Neuronal stem cell (in vitro differentiated cells): ENCODE measurements around the gene CPHXL2.

Experiments used
- DNase-seq: peaks from one replicate; pipeline ENCODE4 v3.0.0-alpha.2; 2013; ENCODE audit warnings: low spot score
- H2AFZ ChIP-seq: one replicate; pipeline ENCODE4 v1.6.1; 2013; ENCODE audit warnings: mild to moderate bottlenecking, low read length, inconsistent platforms
- H2AK5ac ChIP-seq: 2 replicates; pipeline ENCODE4 v1.6.1; 2013; ENCODE audit warnings: low read depth, mild to moderate bottlenecking, inconsistent platforms, low read length, moderate library complexity, mixed read lengths
- H2BK120ac ChIP-seq: 2 replicates; pipeline ENCODE4 v1.6.1; 2013; ENCODE audit warnings: low read depth, mild to moderate bottlenecking, inconsistent platforms, low read length, moderate library complexity, mixed read lengths
- H2BK12ac ChIP-seq: one replicate; pipeline ENCODE4 v1.6.1; 2013; ENCODE audit warnings: low read length, inconsistent platforms
- H2BK15ac ChIP-seq: 2 replicates; pipeline ENCODE4 v1.6.1; 2013; ENCODE audit warnings: mild to moderate bottlenecking, low read length, inconsistent platforms, mixed read lengths
- H2BK5ac ChIP-seq: one replicate; pipeline ENCODE4 v1.6.1; 2013; ENCODE audit warnings: inconsistent platforms, mild to moderate bottlenecking, low read length, moderate library complexity
- H3K14ac ChIP-seq: one replicate; pipeline ENCODE4 v1.6.1; 2013; ENCODE audit warnings: low read length, inconsistent platforms
- H3K18ac ChIP-seq: 2 replicates; pipeline ENCODE4 v1.6.1; 2013; ENCODE audit warnings: low read length, inconsistent platforms
- H3K23ac ChIP-seq: 2 replicates; pipeline ENCODE4 v1.6.1; 2013; ENCODE audit warnings: low read depth, mild to moderate bottlenecking, mixed read lengths, low read length, inconsistent platforms; ENCODE audit not compliant: poor library complexity
- H3K27ac ChIP-seq: replicated peaks from 3 replicates; pipeline ENCODE4 v1.5.1; 2013; ENCODE audit warnings: low read length, inconsistent platforms
- H3K27me3 ChIP-seq, 3 experiments: 2 replicates each; pipeline ENCODE4 v1.6.1; 2013; ENCODE audit warnings: low read length in 3 of 3, mild to moderate bottlenecking in 2 of 3, inconsistent platforms in 1 of 3, low read depth in 1 of 3, mixed read lengths in 1 of 3, moderate library complexity in 1 of 3; ENCODE audit not compliant: control insufficient read depth in 3 of 3, insufficient read depth in 3 of 3
- H3K36me3 ChIP-seq, 2 donors: replicated peaks in 1 of 2; 2 replicates each; pipeline ENCODE4 v1.6.1; 2013; ENCODE audit warnings: low read length in 2 of 2; ENCODE audit not compliant: control insufficient read depth in 2 of 2, insufficient read depth in 2 of 2
- H3K4ac ChIP-seq: 2 replicates; pipeline ENCODE4 v1.6.1; 2013; ENCODE audit warnings: inconsistent platforms, mild to moderate bottlenecking, low read length, moderate library complexity
- H3K4me1 ChIP-seq, 2 donors: 1 replicate in 1 of 2; 2 replicates in 1 of 2; pipeline ENCODE4 v1.6.1; 2013; ENCODE audit warnings: low read length in 2 of 2, low read depth in 1 of 2; ENCODE audit not compliant: control insufficient read depth in 2 of 2, insufficient read depth in 1 of 2
- H3K4me2 ChIP-seq: one replicate; pipeline ENCODE4 v1.6.1; 2013; ENCODE audit warnings: mild to moderate bottlenecking, low read length, inconsistent platforms; ENCODE audit not compliant: insufficient read depth, poor library complexity, severe bottlenecking
- H3K4me3 ChIP-seq, 2 donors: 2 replicates each; pipeline ENCODE4 v1.5.1; 2013; ENCODE audit warnings: low read length in 2 of 2, mild to moderate bottlenecking in 2 of 2, inconsistent platforms in 1 of 2, moderate library complexity in 1 of 2
- H3K79me1 ChIP-seq: one replicate; pipeline ENCODE4 v1.6.1; 2013; ENCODE audit warnings: low read depth, mild to moderate bottlenecking, inconsistent platforms, low read length, moderate library complexity
- H3K9ac ChIP-seq: one replicate; pipeline ENCODE4 v1.6.1; 2013; ENCODE audit warnings: mild to moderate bottlenecking, low read depth, low read length, inconsistent platforms; ENCODE audit not compliant: poor library complexity
- H3K9me3 ChIP-seq, 2 donors: replicated peaks in 1 of 2; 2 replicates each; pipeline versions ENCODE3 to v1.6.1; 2013; ENCODE audit warnings: low read length in 2 of 2, mild to moderate bottlenecking in 2 of 2, inconsistent platforms in 1 of 2, low read depth in 1 of 2, mixed read lengths in 1 of 2, moderate library complexity in 1 of 2; ENCODE audit not compliant: control insufficient read depth in 2 of 2, insufficient read depth in 1 of 2
- H4K8ac ChIP-seq: one replicate; pipeline ENCODE4 v1.6.1; 2013; ENCODE audit warnings: low read depth, mild to moderate bottlenecking, inconsistent platforms, low read length, moderate library complexity
- H4K91ac ChIP-seq: one replicate; pipeline ENCODE4 v1.6.1; 2013; ENCODE audit warnings: low read length, low read depth, mild to moderate bottlenecking, inconsistent platforms; ENCODE audit not compliant: poor library complexity
- WGBS, 2 donors: extraction: QIAGEN DNeasy Blood & Tissue Kit; methylation state at CpG; one replicate each; pipeline ENCODE4 v1.1.7; 2013; ENCODE audit warnings: missing lambda C conversion rate in 2 of 2, mixed read lengths in 1 of 2; ENCODE audit not compliant: insufficient read length in 2 of 2, insufficient replicate concordance in 1 of 2; ENCODE audit errors: extremely low coverage in 2 of 2; 5-methylcytosine and 5-hydroxymethylcytosine counted together

Gene CPHXL2

DNA sequence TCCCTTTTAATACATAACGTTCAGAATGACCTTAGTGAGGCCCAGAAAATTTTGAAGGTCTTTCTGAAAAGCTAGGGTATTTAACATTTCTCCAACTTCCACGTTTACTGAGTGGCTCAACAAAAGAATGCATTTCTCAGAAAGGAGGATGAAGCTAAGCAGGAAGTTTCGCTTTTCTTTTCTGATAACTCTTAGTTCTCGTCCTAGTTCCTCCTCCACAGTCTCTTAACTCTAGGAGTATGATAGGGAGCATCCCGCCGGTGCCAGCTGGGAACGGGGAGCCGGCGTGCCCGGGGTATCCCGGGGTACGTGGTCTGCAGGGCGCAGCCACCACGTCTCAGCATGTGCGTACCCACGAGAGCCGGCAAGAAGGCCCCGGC lies 29.7 kb downstream of the CPHXL2 start:
- peak overlapping the region; percentile 26 for H3K23ac ChIP-seq
- H2BK12ac ChIP-seq = no peak overlapping the region

DNA sequence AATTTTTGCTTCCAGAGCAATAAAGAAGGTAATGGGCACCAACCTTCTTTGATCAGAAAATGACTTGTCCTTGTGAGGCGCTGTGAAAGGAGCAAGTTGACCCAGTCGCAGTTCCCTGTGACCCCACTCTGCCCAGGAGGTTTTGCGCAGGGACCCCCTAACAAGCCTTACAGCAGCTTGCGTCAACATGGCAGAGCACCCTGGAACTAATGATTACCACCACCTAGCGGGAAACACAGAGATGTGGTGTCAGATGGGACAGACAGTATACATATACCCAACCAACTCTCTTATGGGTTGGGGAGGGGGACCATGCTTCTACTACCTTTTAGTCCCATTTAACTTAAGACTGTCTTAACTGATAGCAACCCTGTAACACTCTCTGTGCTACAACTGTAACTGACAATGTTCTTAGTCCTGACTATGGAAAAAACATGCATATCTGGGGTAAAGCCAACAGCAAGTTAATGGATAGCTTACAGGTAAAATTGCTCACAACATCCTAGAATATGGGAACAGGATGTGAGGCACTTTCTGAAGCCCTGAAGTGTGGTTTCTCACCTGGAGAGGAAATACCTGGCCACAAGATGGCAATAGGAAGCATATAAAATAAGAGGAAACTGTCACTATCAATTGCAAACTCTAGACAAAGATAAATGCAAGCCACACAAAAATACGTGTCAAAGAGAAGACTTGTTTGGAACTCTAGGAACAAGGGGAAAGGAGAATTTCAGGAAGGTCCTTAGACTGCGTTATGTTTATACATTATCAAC lies 32.4 kb downstream of the CPHXL2 start:
- no peak overlapping the region for H3K4ac ChIP-seq
- no peak overlapping the region for H3K9ac ChIP-seq
- peaks cover 5% of the 10 kb centered on the region for H3K79me1 ChIP-seq
- H2BK12ac ChIP-seq = no peak overlapping the region
- no peak overlapping the region for H4K8ac ChIP-seq
- H2BK15ac ChIP-seq = no peak overlapping the region
- H3K14ac ChIP-seq = no peak overlapping the region
- H2AFZ ChIP-seq = no peak overlapping the region
- no peak overlapping the region for H3K23ac ChIP-seq
- H3K4me2 ChIP-seq = no peak overlapping the region
- peaks cover 4% of the 10 kb centered on the region in 2 donors for H3K4me1 ChIP-seq
- no peak overlapping the region for H4K91ac ChIP-seq
- no peak overlapping the region for H3K27ac ChIP-seq
- DNase-seq = no peak
- no peaks in the 10 kb centered on the region for H3K27me3 ChIP-seq
- H3K18ac ChIP-seq = no peak overlapping the region
- H2AK5ac ChIP-seq = no peak overlapping the region
- H3K36me3 ChIP-seq = peaks cover 20 to 66% of the 10 kb centered on the region in 2 donors
- H2BK5ac ChIP-seq = no peak overlapping the region
- WGBS, 2 donors = no CpG with 5 or more reads among the region's 7 CpGs
- no peak overlapping the region for H2BK120ac ChIP-seq
- H3K9me3 ChIP-seq = peaks cover 0 to 2% of the 10 kb centered on the region in 2 donors
- no peak overlapping the region for H3K4me3 ChIP-seq

More for the DNA sequence above, 29.7 kb downstream of the CPHXL2 start:
- Histone ChIP-seq H3K27ac (no peak overlapping the region), H2AK5ac (no peak overlapping the region), H4K91ac (no peak overlapping the region), H2BK120ac (no peak overlapping the region), H2BK5ac (no peak overlapping the region), H3K79me1 (peaks cover 9% of the 10 kb centered on the region), H3K4me3 (peak overlapping the region; percentile 91 to 100), H2AFZ (peak overlapping the region; percentile 93), H3K18ac (peak overlapping the region; percentile 85), H3K4me2 (peak overlapping the region; percentile 58), H3K4ac (no peak overlapping the region), H3K9me3 (peaks cover 0 to 2% of the 10 kb centered on the region in 2 donors), H3K14ac (no peak overlapping the region), H2BK15ac (no peak overlapping the region), H3K36me3 (peaks cover 4 to 54% of the 10 kb centered on the region in 2 donors), H4K8ac (no peak overlapping the region), H3K9ac (peak overlapping the region; percentile 32), H3K4me1 (peaks cover 5 to 6% of the 10 kb centered on the region in 2 donors), H3K27me3 (no peaks in the 10 kb centered on the region)
- WGBS, 2 donors = no CpG with 5 or more reads among the region's 18 CpGs
- DNase-seq = no peak

DNA sequence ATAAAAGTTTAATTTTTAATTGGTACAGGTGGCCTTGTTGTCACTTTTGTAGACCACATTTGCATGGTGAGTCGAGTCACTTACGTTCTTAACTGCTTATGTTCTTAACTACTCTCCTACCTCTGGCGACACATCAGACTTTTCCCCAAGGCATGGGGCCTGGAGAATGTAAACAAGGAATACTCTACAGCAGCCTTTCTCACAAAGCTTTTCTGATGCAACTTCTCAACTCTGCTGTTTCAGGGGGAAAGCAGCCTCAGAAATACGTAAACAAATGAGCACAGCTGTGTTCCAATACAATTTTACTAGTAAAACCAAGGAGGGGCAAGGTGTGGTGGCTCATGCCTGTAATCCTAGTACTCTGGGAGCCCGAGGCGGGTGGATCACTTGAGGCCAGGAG lies 36.2 kb downstream of the CPHXL2 start:
- Histone ChIP-seq H3K36me3 (peaks cover 29 to 96% of the 10 kb centered on the region in 2 donors), H3K4me2 (no peak overlapping the region), H3K23ac (no peak overlapping the region), H2BK15ac (no peak overlapping the region), H3K9ac (no peak overlapping the region), H4K91ac (no peak overlapping the region), H3K27ac (no peak overlapping the region), H2BK120ac (no peak overlapping the region), H3K4me1 (no peaks in the 10 kb centered on the region), H3K14ac (no peak overlapping the region), H3K18ac (no peak overlapping the region), H2AK5ac (no peak overlapping the region), H3K9me3 (peaks cover 0 to 2% of the 10 kb centered on the region in 2 donors), H3K4ac (no peak overlapping the region), H2BK5ac (no peak overlapping the region), H4K8ac (no peak overlapping the region), H3K27me3 (no peaks in the 10 kb centered on the region), H3K4me3 (no peak overlapping the region), H3K79me1 (peaks cover 2% of the 10 kb centered on the region), H2AFZ (no peak overlapping the region), H2BK12ac (no peak overlapping the region)
- DNase-seq = no peak
- WGBS, 2 donors = no CpG with 5 or more reads among the region's 6 CpGs

DNA sequence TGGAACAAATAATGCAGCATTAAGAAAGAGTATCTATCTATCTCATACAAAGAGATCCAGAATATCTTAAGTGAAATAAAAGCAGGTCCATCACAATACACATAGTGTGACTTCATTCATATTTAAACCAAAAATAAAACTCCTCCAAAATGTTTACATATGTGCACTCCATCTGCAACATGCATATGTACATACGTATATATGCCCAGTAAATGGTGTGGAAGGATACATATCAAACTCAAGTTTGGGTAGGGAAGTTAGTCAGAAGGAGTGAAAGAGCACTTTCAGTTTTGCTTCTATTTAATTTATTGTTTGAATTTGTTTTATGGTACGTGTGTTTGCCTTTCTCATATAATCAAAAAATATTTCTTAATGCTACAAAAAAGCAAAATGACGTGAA lies 41.8 kb downstream of the CPHXL2 start:
- no peak overlapping the region for H3K14ac ChIP-seq
- H3K4me2 ChIP-seq = no peak overlapping the region
- H2BK12ac ChIP-seq = no peak overlapping the region
- no peak overlapping the region for H3K4ac ChIP-seq
- no peak overlapping the region for H4K91ac ChIP-seq
- no peak for DNase-seq
- no peak overlapping the region for H2BK5ac ChIP-seq
- no CpG with 5 or more reads among the region's 3 CpGs for WGBS, 2 donors
- H3K23ac ChIP-seq = no peak overlapping the region
- no peak overlapping the region for H3K27ac ChIP-seq
- H3K9me3 ChIP-seq = no peaks in the 10 kb centered on the region
- H3K18ac ChIP-seq = no peak overlapping the region
- peaks cover 40 to 95% of the 10 kb centered on the region in 2 donors for H3K36me3 ChIP-seq
- no peak overlapping the region for H3K4me3 ChIP-seq
- no peak overlapping the region for H2AFZ ChIP-seq
- H3K79me1 ChIP-seq = peaks cover 2% of the 10 kb centered on the region
- H3K9ac ChIP-seq = no peak overlapping the region
- H2AK5ac ChIP-seq = no peak overlapping the region
- H2BK120ac ChIP-seq = no peak overlapping the region
- no peaks in the 10 kb centered on the region for H3K27me3 ChIP-seq
- H3K4me1 ChIP-seq = no peaks in the 10 kb centered on the region
- no peak overlapping the region for H2BK15ac ChIP-seq
- no peak overlapping the region for H4K8ac ChIP-seq
